Measurements from ENCODE around the gene SMARCA4. TPM values are rescaled to one million over a fixed set of nuclear protein-coding genes. Genes with fewer than 3 reads are reported as not detected.

The SMARCA4 gene
- total RNA-seq: 92.4 and 92.8 TPM in 2 replicates

- peak; percentile 86 for DNase-seq (ENCODE audit: low read depth, low spot score)
Observed at GRCh38 chr19:10960314-10961072, at the start of gene SMARCA4. SMARCA4 (plus strand) TSS chr19:10961030; CDS start chr19:10984152, 23,122 bp downstream.

- no peak for DNase-seq (ENCODE audit: low read depth, low spot score)
Observed at GRCh38 chr19:10911579-10912363, 49.1 kb upstream of the SMARCA4 start.

GRCh38 chr19:10912619-10913018 lies 48.2 kb upstream of the SMARCA4 start:
- no peak for DNase-seq (ENCODE audit: low read depth, low spot score)

- DNase-seq (ENCODE audit: low read depth, low spot score): no peak
Observed at GRCh38 chr19:10913716-10914340, 47.0 kb upstream of the SMARCA4 start.

GRCh38 chr19:10915130-10916091 lies 45.4 kb upstream of the SMARCA4 start:
- no peak for DNase-seq (ENCODE audit: low read depth, low spot score)

GRCh38 chr19:10916602-10917001 lies 44.2 kb upstream of the SMARCA4 start:
- DNase-seq (ENCODE audit: low read depth, low spot score): no peak

- DNase-seq (ENCODE audit: low read depth, low spot score): no peak
Observed at GRCh38 chr19:10918359-10918758, 42.5 kb upstream of the SMARCA4 start.

GRCh38 chr19:10919352-10920287 lies 41.2 kb upstream of the SMARCA4 start:
- no peak for DNase-seq (ENCODE audit: low read depth, low spot score)

- DNase-seq (ENCODE audit: low read depth, low spot score): no peak
Observed at GRCh38 chr19:10920288-10920655, 40.6 kb upstream of the SMARCA4 start.

GRCh38 chr19:10920781-10921180 lies 40.0 kb upstream of the SMARCA4 start:
- no peak for DNase-seq (ENCODE audit: low read depth, low spot score)

- DNase-seq (ENCODE audit: low read depth, low spot score): no peak
Observed at GRCh38 chr19:10921199-10921909, 39.5 kb upstream of the SMARCA4 start.

GRCh38 chr19:10921910-10922637 lies 38.8 kb upstream of the SMARCA4 start:
- no peak for DNase-seq (ENCODE audit: low read depth, low spot score)

GRCh38 chr19:10922638-10923014 lies 38.2 kb upstream of the SMARCA4 start:
- no peak for DNase-seq (ENCODE audit: low read depth, low spot score)

- DNase-seq (ENCODE audit: low read depth, low spot score): no peak
Observed at GRCh38 chr19:10923260-10924112, 37.3 kb upstream of the SMARCA4 start.

GRCh38 chr19:10924597-10924996 lies 36.2 kb upstream of the SMARCA4 start:
- no peak for DNase-seq (ENCODE audit: low read depth, low spot score)

- DNase-seq (ENCODE audit: low read depth, low spot score): no peak
Observed at GRCh38 chr19:10927730-10928562, 32.9 kb upstream of the SMARCA4 start.

Data from pulmonary artery endothelial cell (primary cell).